OCI-LY3 (cell line): ENCODE data around the gene TGFBR3L.

Source experiments
- CTCF ChIP-seq: fragments of 200-600, 300-600 bp; sonication (generic); IDR thresholded peaks from 2 replicates; pipeline ENCODE4 v1.5.1; 2014; ENCODE audit warnings: antibody characterized with exemption, low read length, low read depth
- EZH2phosphoT487 ChIP-seq: fragments of 200-600 bp; shearing (Covaris generic); IDR thresholded peaks from 2 replicates; pipeline ENCODE4 v1.6.1; 2018; ENCODE audit warnings: antibody characterized with exemption, mixed run types, low read depth

- no peak for TF ChIP-seq CTCF
- TF ChIP-seq EZH2phosphoT487 = no peak
These were observed 19.4 kb downstream of the TGFBR3L start for GRCh38 chr19:7933828-7934725.
